Stimulated activated CD4-positive, alpha-beta T cell treated with anti-CD3 and anti-CD28 coated beads, Interleukin-4, amount 100 ng/mL, for 24 hours (primary cell): ENCODE results near the gene B3GLCT.
"Not testable (repeated sequence)": the region's sequence is repeated elsewhere in the genome, so short reads cannot be mapped to it uniquely, and the experiment has no call there.

Source experiments
- DNase-seq: peaks from one replicate; pipeline ENCODE4 v3.0.0-alpha.2; 2020

The B3GLCT gene

DNA sequence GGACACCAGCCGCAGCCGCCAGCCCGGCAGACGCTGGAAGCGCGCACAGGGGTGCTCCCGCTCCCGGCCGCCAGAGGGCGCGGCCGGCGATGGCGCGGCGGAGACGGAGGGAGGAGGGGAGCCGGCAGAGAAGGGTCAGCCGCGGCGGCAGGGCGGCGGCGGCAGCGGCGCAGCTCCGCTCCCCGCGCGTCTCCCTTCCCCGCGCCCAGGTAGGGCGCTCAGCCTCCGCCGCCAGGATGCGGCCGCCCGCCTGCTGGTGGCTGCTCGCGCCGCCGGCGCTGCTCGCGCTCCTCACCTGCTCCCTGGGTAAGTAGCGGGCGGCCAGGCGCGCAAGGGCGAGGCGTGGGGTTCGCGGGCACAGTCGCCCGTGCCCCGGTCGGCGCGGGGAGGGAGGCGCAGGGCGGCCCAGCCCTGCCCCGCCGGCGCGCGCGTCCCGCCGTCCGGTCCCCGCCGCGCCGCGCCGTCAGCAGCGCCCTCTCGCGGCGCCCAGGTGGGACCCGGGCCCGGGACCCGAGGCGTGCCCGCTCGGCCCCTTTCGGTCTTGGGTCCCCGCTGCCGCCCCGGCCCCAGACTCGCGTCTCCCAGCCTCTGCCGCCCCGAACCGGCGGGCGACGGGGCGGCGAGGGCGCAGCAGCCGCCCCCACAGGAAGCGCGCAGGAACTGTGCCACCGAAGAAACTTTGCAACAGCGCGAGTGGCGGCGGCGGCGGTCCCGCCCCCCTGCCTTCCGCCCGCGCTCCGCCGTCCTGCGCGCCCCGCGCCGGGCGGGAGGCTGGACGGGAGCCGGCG is at the start of gene B3GLCT:
TSS of gene B3GLCT (plus strand) at position 127 of the 788 bp plus-strand sequence. CDS start at position 237, 110 bp downstream.
- peak; percentile 78 for DNase-seq

DNA sequence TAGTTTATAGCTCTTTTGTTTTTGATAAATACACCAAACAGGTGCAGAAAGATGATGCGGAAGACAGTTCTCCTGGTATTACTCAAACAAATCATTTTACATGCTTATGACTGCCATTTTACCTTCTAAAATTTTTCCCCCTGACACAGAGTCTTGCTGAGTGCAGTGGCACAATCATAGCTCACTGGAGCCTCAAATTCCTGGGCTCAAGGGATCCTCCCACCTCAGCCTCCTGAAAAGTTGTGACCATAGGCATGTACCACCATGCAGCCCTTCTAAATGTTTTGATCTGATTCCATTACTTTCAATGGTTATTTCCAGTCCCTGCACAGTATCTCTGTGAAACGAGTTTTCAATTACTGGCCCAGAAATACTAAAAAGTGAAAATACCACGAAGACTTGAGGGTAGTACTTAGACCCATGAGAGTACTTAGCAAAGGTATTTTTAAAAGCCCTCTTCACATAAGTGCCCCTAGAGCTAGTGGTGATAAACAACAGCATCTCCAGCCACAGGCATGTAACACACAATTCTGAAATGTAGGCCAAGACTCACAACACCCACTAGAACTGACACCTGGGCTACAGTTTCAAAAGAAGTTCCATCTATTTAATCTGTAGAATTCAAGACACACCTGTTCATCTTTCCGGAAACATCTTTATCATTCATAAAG is 49.3 kb upstream of the B3GLCT start:
- DNase-seq: no peak

GRCh38 chr13:31151837-31152236 is 47.9 kb upstream of the B3GLCT start:
- DNase-seq: no peak

- DNase-seq: no peak
These were observed 44.8 kb upstream of the B3GLCT start for GRCh38 chr13:31154939-31155338.

- peak; percentile 8 for DNase-seq
These were observed 40.5 kb upstream of the B3GLCT start for GRCh38 chr13:31159306-31159705.

DNA sequence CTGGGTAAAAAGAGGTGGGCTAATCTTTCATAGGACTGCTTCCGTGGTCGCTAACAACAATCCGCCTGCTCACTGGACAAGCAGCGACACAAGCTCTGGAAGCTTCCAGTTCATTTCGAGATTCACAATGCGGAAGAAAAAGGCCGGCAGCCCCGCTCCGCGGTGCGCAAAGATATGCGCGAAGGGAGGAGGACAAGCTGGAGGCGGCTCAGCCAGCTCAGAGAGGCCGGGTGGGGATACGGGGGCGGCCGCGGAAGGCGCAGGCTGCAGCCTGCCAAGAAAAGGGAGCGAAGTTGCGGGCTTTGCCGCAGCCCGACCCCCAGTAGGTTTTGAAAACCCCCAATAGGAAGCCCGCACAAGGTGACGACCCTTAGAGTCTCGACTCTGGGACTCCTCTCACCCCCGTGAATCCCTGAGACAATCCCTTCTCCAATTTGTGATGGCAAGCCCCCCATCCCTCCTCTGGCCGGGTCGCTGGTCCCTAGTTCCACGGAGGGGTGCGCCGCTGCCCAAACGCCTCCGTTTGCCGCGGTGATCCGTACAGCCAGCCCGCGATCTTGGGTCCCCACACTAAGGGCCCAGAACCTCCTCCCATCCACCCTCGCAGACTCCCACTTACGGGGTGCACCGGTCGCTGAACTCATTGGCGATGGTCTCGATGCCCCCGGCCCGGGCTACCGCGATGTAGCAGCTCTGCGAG is 38.8 kb upstream of the B3GLCT start:
- DNase-seq: peak; percentile 70

DNA sequence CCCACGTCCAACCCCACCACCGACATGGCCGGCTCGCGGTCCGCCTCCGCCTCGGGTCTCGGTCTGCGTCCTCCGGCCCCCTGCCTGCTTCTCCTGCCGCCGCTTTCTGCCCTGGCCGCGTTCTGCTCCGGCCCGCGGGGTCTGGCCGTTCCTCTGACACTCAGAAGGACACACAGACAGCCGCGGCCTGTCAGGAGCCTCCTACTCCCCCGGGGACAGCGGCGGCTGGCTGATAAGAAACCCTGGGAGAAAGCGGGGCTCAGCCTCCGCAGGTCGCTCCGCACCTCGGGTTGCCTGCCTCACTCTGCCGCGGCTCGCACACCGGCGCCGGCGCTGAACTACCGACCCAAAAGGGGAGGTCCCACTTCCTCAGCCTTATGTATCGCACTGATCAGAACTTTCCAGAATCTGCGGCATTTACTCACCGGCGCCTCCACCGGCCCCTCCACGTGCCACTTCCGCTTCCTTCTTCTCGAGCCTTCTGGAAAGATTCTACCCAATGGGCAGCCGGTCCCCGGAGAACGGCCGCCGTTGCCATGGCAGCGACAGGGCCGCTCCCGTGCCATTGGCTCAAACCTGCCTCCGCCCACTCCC is 38.1 kb upstream of the B3GLCT start, which contains the start of gene HSPH1:
TSS of gene HSPH1 (minus strand) at position 348 of the 594 bp plus-strand sequence. CDS start at position 26, 322 bp downstream.
- peak; percentile 99 for DNase-seq

DNA sequence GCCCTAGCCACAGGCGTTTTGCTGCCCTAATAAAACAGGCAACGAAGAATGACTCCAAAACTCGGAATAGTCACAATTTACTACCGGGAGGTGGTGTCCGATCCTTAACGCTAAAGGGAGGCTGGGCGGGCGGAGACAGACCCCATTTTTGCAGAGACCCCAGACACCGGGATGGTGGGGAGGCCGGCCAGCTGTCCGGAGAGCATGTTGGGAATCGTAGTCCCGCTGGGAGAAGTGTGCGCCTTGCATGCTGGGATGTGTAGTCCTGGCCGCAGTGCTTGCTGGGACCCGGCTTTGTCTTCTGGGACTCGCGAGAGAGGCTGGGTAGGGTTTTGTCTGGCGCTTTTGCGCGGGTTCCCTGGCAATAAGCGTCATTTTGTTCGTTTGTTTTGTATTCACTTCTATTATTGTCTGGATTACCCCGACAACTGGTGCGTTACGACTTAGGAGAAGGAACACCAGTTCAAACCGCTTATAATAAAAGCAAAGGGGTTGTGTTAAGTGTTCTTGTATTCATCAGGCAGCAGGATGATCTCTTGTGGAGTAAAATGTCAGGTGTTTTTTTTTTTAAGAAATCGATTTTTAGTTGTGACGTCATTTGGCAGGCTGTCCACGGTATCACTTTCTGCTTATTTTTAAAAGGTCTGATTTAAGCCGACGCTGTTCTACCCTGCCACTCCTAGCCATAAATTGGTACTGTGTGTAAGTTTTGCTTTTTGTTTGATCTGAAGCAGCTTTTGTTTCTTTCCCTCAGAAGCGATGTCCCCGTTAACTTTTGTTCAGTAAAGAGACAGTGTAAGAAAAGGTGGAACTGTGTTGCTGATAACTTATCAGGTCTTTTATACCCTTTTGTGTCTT is 37.4 kb upstream of the B3GLCT start:
- DNase-seq: peak; percentile 96

DNA sequence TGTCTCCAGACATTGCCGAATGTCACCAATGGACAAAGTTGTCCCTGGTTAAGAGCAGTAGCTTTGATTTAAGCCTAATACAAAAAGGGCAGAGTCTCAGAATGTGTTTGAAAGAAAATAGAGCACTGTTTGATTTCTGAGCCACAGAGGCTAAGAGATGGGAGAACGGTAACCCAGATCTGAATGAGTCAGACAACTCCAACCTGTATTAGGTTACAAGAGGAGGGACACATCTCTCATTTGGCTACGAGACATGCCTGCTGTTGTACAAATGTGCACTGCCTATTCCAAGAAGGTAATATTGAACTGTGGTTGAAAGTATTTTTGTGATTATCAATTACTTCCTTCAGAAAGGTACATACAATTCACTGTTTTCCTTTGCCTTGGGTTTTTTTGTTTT is 33.2 kb upstream of the B3GLCT start:
- no peak for DNase-seq

GRCh38 chr13:31167490-31167889 is 32.3 kb upstream of the B3GLCT start:
- DNase-seq: no peak

GRCh38 chr13:31168166-31168565 is 31.6 kb upstream of the B3GLCT start:
- DNase-seq: no peak

- no peak for DNase-seq
These were observed 31.0 kb upstream of the B3GLCT start for GRCh38 chr13:31168736-31169135.

DNA sequence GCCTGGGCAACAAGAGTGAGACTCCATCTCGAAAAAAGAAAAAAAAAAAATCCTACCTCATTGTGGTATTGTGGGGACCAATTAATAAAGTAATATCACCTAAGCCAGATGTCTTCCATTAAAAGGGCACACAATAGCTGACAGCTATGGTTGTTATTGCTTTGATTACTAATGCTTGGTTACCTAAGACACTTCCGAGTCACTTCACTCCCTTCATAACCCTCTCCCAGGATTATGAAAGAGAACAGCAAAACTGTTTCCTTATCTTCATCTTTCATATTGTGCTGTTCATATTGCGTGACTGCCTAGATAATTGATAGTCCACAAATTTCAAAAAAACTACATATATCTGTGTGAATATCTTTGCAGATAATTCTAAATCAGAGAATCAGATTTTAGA is 27.8 kb upstream of the B3GLCT start:
- no peak for DNase-seq

DNA sequence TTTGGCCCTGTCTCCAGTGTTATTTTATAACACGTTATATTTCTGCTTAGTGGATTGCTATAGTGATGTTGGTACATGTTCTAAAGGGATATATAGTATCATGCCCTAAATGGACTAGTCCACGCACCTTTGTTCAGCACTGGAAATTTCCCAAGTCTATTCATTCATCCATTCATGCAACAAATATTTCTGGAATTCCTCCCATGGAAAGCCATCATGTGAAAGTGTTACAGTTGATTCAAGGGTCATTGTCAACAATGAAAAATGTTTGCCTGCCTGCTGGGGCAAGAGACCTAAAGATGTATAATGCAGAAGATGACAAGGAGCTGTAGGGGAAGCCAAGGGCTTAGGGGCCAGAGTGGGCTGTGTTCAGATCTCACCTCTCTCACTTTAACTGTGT is 27.2 kb upstream of the B3GLCT start:
- no peak for DNase-seq

GRCh38 chr13:31174018-31174417 is 25.8 kb upstream of the B3GLCT start:
- no peak for DNase-seq

- no peak for DNase-seq
These were observed 23.8 kb upstream of the B3GLCT start for GRCh38 chr13:31175847-31176532.

GRCh38 chr13:31177813-31178495 is 21.8 kb upstream of the B3GLCT start:
- not testable (repeated sequence) for DNase-seq

DNA sequence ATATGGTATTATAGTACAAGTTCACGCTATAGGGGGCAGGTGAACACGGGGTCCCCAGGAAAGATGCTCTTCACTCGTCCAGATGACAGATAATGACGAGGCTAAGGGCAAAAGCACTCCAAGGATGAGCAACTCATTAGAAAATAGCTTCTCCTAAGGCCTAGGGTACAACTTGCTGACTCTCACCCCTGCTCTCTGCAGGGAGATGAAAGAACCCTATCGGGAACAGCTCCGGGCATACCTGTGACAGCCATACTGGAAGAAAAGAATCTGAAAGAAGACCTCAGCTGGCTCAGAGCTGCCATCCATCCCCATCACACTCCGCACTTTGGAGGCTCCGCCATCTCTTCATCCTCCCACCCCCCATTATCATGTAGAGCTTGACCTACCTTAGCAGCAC is 20.5 kb upstream of the B3GLCT start:
- no peak for DNase-seq

GRCh38 chr13:31179754-31180153 is 20.0 kb upstream of the B3GLCT start:
- no peak for DNase-seq

GRCh38 chr13:31182987-31183386 is 16.8 kb upstream of the B3GLCT start:
- no peak for DNase-seq

GRCh38 chr13:31184451-31184850 is 15.3 kb upstream of the B3GLCT start:
- no peak for DNase-seq
